ENCODE results near the gene ZMYND19.
A peak's percentile ranks its signal among the peaks of the same experiment; 100 is the strongest.
"Not testable (repeated sequence)": the region's sequence is repeated elsewhere in the genome, so short reads cannot be mapped to it uniquely, and the experiment has no call there.

ZMYND19 gene

GRCh38 chr9:137543237-137543963, 46.9 kb downstream of the ZMYND19 start:
- Histone ChIP-seq H2AFZ (ENCODE audit: low read length, unreplicated experiment) (no peak overlapping the region), H3K27me3 (ENCODE audit: insufficient read depth, low read length) (no peaks in the 10 kb centered on the region), H3K36me3 (ENCODE audit: insufficient read depth, low read length) (no peaks in the 10 kb centered on the region), H3K27ac (ENCODE audit: low read depth, low read length) (peak overlapping the region; percentile 88), H3K4me1 (ENCODE audit: control insufficient read depth, insufficient read depth, low read length, unreplicated experiment) (peaks cover 20% of the 10 kb centered on the region), H3K4me3 (ENCODE audit: low read depth, low read length) (no peak overlapping the region), H3K79me2 (ENCODE audit: control insufficient read depth, insufficient read depth, low read length, unreplicated experiment) (no peaks in the 10 kb centered on the region)

- Histone ChIP-seq H3K36me3 (ENCODE audit: insufficient read depth, low read length) (no peaks in the 10 kb centered on the region), H3K27ac (ENCODE audit: low read depth, low read length) (no peak overlapping the region), H3K79me2 (ENCODE audit: control insufficient read depth, insufficient read depth, low read length, unreplicated experiment) (no peaks in the 10 kb centered on the region), H3K4me1 (ENCODE audit: control insufficient read depth, insufficient read depth, low read length, unreplicated experiment) (peaks cover 20% of the 10 kb centered on the region), H3K27me3 (ENCODE audit: insufficient read depth, low read length) (no peaks in the 10 kb centered on the region), H3K4me3 (ENCODE audit: low read depth, low read length) (no peak overlapping the region), H2AFZ (ENCODE audit: low read length, unreplicated experiment) (no peak overlapping the region)
These were observed 47.8 kb downstream of the ZMYND19 start for GRCh38 chr9:137542486-137542885.

GRCh38 chr9:137540536-137540935, 49.8 kb downstream of the ZMYND19 start:
- no peaks in the 10 kb centered on the region for H3K79me2 ChIP-seq (ENCODE audit: control insufficient read depth, insufficient read depth, low read length, unreplicated experiment)
- H3K4me3 ChIP-seq (ENCODE audit: low read depth, low read length): no peak overlapping the region
- H3K27ac ChIP-seq (ENCODE audit: low read depth, low read length): no peak overlapping the region
- no peak overlapping the region for H2AFZ ChIP-seq (ENCODE audit: low read length, unreplicated experiment)
- H3K27me3 ChIP-seq (ENCODE audit: insufficient read depth, low read length): no peaks in the 10 kb centered on the region
- H3K4me1 ChIP-seq (ENCODE audit: control insufficient read depth, insufficient read depth, low read length, unreplicated experiment): peaks cover 20% of the 10 kb centered on the region
- H3K36me3 ChIP-seq (ENCODE audit: insufficient read depth, low read length): no peaks in the 10 kb centered on the region

GRCh38 chr9:137538058-137538457, 52.3 kb downstream of the ZMYND19 start:
- Histone ChIP-seq H3K4me3 (ENCODE audit: low read depth, low read length) (no peak overlapping the region), H3K79me2 (ENCODE audit: control insufficient read depth, insufficient read depth, low read length, unreplicated experiment) (no peaks in the 10 kb centered on the region), H3K27me3 (ENCODE audit: insufficient read depth, low read length) (no peaks in the 10 kb centered on the region), H2AFZ (ENCODE audit: low read length, unreplicated experiment) (no peak overlapping the region), H3K4me1 (ENCODE audit: control insufficient read depth, insufficient read depth, low read length, unreplicated experiment) (no peaks in the 10 kb centered on the region), H3K27ac (ENCODE audit: low read depth, low read length) (no peak overlapping the region), H3K36me3 (ENCODE audit: insufficient read depth, low read length) (no peaks in the 10 kb centered on the region)

GRCh38 chr9:137536594-137537131, 53.6 kb downstream of the ZMYND19 start:
- H3K27me3 ChIP-seq (ENCODE audit: insufficient read depth, low read length); H3K27ac ChIP-seq (ENCODE audit: low read depth, low read length); H3K4me1 ChIP-seq (ENCODE audit: control insufficient read depth, insufficient read depth, low read length, unreplicated experiment); H2AFZ ChIP-seq (ENCODE audit: low read length, unreplicated experiment); H3K36me3 ChIP-seq (ENCODE audit: insufficient read depth, low read length); H3K4me3 ChIP-seq (ENCODE audit: low read depth, low read length); H3K79me2 ChIP-seq (ENCODE audit: control insufficient read depth, insufficient read depth, low read length, unreplicated experiment): not testable (repeated sequence)

GRCh38 chr9:137535120-137535428, 55.2 kb downstream of the ZMYND19 start:
- H3K4me1 ChIP-seq (ENCODE audit: control insufficient read depth, insufficient read depth, low read length, unreplicated experiment): no peaks in the 10 kb centered on the region
- H3K36me3 ChIP-seq (ENCODE audit: insufficient read depth, low read length): no peaks in the 10 kb centered on the region
- no peaks in the 10 kb centered on the region for H3K79me2 ChIP-seq (ENCODE audit: control insufficient read depth, insufficient read depth, low read length, unreplicated experiment)
- H2AFZ ChIP-seq (ENCODE audit: low read length, unreplicated experiment): peak overlapping the region; percentile 77
- no peak overlapping the region for H3K27ac ChIP-seq (ENCODE audit: low read depth, low read length)
- H3K4me3 ChIP-seq (ENCODE audit: low read depth, low read length): no peak overlapping the region
- no peaks in the 10 kb centered on the region for H3K27me3 ChIP-seq (ENCODE audit: insufficient read depth, low read length)

- Histone ChIP-seq H3K27me3 (ENCODE audit: insufficient read depth, low read length) (no peaks in the 10 kb centered on the region), H3K79me2 (ENCODE audit: control insufficient read depth, insufficient read depth, low read length, unreplicated experiment) (no peaks in the 10 kb centered on the region), H2AFZ (ENCODE audit: low read length, unreplicated experiment) (peak overlapping the region; percentile 77), H3K4me3 (ENCODE audit: low read depth, low read length) (no peak overlapping the region), H3K36me3 (ENCODE audit: insufficient read depth, low read length) (no peaks in the 10 kb centered on the region), H3K27ac (ENCODE audit: low read depth, low read length) (no peak overlapping the region), H3K4me1 (ENCODE audit: control insufficient read depth, insufficient read depth, low read length, unreplicated experiment) (no peaks in the 10 kb centered on the region)
These were observed 55.8 kb downstream of the ZMYND19 start for GRCh38 chr9:137534256-137535119.

- H3K27ac ChIP-seq (ENCODE audit: low read depth, low read length); H3K27me3 ChIP-seq (ENCODE audit: insufficient read depth, low read length); H3K4me3 ChIP-seq (ENCODE audit: low read depth, low read length); H3K4me1 ChIP-seq (ENCODE audit: control insufficient read depth, insufficient read depth, low read length, unreplicated experiment); H2AFZ ChIP-seq (ENCODE audit: low read length, unreplicated experiment); H3K79me2 ChIP-seq (ENCODE audit: control insufficient read depth, insufficient read depth, low read length, unreplicated experiment); H3K36me3 ChIP-seq (ENCODE audit: insufficient read depth, low read length): not testable (repeated sequence)
These were observed 57.3 kb downstream of the ZMYND19 start for GRCh38 chr9:137532891-137533468.

Data from ACC112 (cell line).